Amniotic stem cell (primary cell): Measurements from ENCODE around the gene SLC38A6.
"Not testable (repeated sequence)": the region's sequence is repeated elsewhere in the genome, so short reads cannot be mapped to it uniquely, and the experiment has no call there.

Experiments used
- DNase-seq: peaks from one replicate; lab custom pipeline; 2025; lab: John Stamatoyannopoulos, UW

The SLC38A6 gene

DNA sequence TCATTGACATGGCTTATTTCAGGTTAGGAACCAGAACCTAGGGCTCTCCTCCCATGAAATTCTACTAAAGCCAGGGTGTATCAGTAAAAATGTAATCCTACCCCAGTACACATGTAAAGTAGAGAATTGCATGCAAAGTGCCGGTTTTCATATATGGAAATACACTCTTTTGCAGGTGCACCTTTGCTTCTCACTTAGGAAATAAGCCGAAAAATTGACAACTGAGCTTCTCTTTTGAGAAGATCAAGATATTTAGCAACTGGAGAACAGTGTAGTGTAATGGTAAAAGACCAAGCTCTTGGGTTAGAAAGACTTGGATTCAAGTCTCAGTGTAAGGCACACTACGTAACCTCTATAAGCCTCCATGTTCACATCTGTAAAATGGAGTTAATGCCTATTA is 82.4 kb downstream of the SLC38A6 start:
- no peak for DNase-seq

DNA sequence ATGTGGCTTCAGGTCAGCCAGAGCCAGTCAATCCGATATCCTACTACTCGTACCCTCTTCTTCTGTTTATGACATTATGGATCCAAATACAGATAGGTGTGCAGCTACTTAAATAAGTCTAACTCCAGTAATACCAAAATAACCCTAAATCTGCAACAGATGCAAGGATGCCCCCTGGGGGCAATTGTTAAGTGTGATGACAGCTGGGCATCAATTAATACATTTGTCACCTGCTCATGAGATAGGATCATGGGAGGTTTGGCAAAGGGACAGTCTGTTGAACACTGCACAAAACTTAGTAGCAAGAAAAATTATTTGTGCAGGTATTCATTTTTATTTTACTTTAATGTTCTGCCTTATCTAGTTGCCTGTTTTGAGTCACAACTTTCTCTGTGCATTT is 83.2 kb downstream of the SLC38A6 start:
- DNase-seq: no peak

DNA sequence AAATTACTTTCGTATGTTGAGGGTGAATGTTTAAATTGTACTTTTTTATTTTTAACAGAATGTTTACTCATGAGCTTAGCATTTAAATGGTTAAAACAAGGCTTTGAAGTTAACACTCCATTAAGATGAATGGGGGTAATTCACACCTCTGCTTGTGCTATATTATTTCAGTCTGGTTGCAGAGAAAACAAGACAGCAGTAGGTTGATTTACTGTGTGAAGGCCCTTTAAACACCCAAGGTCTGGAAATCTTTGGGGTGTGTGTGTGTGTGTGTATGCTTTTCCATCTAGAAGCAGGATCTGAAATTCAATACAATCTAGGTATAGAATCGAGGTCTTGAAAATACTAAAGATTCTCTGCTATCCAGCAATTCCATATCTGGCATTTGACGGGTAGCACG is 83.8 kb downstream of the SLC38A6 start:
- DNase-seq: no peak

DNA sequence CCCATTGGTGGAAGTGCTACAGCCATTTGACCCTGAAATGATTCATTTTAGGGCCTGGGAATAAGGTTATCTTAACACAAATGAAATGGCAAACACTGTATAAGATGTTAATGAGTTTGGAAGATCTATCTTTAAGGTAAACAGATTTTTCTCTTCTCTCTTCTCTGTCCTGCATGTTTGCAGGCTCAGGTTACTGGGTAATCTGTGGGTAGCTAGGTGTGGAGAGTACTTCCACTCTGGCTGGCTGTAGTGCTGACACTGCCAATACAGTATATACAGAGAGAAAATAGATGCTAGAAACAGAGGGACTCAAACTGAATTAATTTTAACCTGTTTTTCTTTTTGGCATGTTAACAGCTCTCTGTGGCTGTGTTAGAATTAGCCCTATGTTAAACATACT is 84.6 kb downstream of the SLC38A6 start:
- no peak for DNase-seq

DNA sequence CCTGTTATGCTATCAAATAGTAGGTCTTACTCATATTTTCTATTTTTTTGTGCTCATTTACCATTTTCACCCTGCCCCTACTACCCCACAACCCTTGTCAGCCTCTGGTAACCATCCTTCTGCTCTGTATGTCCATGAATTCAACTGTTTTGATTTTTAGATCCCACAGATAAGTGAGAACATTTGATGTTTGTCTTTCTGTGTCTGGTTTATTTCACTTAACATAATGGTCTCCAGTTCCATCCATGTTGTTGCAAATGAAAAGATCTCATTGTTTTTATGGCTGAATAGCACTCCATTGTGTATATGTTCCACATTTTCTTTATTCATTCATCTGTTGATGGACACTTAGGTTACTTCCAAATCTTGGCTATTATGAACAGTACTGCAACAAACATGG is 91.4 kb downstream of the SLC38A6 start:
- not testable (repeated sequence) for DNase-seq

DNA sequence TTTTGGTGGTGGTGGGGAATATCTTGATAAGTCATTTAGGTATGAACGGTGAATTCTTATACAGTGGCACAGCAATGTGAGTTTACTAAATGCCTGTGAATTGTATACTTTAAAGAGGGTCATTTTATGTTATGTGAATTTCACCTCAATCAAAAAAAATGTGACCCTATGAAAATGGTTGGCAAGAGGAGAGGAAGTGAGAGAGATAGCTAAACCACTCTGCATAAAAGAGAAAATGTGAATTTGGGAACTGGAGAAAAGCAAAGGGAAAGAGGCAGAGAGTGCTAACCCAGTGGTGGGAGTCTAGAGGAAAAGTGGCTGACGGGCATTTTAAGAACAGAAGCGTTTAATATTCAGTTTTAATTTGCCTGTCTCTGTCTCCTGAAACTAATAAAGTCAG is 93.8 kb downstream of the SLC38A6 start:
- no peak for DNase-seq

DNA sequence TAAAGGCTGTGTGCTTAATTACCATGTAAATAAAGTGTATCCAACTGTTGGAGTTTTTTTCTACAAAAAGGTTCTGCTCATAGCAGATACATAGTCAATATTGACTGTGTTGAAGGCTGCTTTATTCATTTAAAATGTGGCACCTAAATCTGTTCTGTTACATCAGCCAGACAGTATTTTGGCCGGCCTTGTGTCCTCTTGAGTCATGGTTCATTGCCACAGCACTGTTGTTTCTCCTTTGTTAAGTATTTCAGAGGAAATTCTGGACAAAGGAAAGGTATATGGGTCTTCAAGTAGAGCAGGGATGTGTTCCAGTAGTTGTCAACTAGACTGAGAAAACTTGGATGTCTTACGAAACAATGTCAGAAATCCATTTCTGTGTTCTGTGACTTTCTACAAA is 95.5 kb downstream of the SLC38A6 start:
- DNase-seq: no peak

DNA sequence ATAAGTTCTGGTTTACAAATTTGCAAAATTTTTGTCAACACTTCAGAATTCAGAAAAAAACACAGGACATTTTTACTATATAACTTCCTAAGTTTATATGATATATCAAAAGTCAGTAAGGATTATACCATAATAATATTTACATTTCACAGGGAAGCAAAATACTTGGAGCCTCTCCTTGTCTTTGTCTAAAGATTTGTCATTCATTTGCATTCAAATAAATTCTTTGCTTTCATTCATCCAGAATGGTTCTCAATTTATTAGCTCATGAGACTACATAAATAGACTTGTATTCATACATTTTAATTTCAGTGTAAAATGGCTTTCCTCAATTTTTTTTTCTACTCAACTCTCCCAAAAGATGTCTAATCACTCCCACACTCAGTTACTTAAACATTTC is 96.4 kb downstream of the SLC38A6 start:
- DNase-seq: no peak

DNA sequence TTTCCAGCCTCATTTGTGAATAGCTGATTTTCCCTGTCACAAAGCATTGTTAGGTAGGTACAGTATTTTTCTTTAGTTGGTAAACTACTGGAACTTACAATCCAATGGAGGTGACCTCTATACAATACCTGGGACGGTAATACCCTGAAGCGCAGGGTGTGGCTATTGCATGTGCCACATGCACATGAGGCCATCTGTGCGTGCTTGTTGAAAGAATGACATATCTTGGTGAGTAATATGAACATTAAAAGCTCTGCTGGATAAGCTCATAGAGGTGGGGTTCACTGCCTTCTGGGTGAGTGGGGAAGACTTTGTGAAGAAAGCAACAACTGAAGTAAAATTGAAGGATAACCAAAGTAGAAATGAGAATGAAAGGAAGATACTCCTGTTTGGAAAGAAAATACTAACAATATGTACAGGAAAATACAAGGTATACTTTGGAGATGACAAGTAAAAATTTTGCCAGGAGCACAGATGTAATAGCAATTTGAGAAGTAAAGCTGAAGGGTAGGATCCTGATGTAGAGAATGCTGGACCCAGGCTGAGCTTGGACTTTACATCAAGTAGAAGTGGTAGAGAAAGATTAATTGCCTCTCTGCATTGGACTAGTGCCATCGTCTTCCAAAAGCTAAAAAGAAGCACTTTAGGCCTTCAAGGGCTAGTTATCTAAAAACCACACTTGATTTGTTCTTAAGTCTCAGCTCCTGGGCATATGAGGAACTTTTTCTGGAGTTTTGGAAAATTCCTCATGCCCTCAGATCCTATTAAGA is 97.1 kb downstream of the SLC38A6 start:
- DNase-seq: no peak

DNA sequence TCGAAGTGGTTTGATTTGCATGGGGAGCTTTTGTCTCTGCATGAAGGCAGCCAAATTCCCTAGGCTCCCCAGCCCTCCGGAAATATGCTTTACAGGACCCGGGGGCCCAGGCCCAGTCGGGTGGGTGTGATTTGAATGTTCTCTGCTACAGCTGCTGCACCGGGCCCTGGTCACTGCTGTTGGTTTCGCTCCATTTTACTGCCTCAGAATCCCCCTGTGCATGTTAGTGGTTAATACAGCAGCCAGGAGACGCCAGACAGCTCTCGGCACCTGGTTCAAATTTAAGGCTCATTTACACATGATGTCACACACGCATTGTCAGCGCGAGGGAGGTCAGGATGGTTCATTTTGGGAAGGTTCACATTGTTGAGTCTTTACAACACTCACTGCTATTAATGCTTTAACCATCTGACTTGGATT is 99.6 kb downstream of the SLC38A6 start:
- peak; percentile 53 for DNase-seq

DNA sequence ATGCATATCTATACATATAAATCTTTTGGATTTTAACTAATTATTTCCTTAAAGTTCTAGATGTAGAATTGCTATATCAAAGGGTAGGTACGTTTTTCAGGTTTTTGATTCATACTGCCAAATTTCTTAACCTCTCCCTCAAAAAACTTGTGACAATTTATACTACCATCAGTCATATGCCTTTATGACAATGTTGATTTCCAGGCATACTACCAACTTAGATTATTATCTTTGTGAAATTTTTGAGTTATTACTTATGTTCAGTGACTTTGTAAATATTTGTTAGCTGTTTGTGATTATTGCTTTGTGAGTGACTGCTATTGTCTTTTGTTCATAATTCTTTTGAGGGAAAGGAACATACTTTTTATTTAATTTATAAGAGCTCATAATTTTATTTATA is 107.0 kb downstream of the SLC38A6 start:
- DNase-seq: no peak

DNA sequence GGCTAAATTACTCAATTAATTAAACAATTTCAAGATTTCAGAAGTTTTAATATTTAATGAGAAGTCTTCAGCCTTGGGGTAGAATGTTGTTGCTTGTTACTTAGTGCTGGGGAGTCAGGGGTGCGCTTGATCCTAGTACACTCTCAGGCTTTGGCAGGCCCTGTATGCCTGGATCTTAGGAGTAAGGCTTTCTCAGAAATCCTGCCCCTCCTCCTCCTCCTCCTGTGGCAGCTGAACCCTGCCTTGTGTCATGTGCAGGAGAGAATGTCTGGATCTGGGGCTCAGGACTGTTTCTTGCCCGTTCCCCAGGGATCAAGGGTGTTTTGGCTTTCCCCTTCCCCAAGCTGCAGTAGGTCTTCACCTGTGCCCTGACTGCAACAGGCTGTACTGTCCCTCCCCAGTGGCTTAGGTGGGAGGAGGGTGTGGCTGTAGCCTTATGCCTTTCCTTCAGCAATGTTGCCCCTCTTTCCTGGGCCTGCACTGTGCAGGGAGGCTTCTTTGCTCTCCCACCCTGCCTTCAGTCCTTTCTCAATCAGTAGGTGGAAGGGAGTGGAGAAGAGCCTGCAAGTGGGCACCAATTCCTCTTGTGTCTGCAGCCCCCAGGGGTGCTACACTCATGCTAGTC is 108.2 kb downstream of the SLC38A6 start:
- DNase-seq: no peak

DNA sequence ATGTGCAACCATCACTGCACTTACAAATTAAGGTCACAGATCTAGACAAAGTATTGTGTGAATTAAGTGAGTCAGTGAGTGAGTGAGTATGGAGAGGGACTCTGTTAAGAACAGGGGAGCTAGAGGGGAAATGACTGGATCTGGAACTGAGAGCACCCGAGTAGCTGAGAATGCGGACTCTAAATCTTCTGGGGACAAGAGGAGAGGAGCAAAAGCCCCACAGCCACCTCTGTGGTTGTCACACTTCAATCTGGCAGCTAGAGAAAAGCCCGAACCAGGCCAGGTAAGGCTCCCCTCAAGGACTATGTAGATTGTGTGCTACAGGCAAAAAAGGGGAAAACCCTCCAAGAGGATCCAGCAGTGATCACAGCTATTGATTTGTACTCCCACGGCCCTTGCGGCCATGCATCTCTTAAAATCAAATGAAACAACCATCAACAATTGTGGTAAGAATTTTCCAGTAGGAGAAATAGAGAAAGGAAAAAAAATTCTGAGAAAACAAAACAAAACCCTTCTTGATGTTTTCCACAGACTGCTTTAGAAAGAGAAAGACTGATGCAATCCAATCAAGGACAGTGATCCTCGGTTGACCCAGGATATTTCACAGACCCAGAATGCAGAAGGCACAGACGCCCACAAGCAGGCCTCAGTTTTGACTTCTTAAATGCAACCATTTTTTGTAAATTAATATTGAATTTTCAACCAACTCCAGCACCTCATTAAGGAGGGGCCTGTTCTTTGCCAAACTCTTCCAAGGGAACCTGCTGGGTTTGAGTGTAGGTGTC is 109.6 kb downstream of the SLC38A6 start:
- no peak for DNase-seq

DNA sequence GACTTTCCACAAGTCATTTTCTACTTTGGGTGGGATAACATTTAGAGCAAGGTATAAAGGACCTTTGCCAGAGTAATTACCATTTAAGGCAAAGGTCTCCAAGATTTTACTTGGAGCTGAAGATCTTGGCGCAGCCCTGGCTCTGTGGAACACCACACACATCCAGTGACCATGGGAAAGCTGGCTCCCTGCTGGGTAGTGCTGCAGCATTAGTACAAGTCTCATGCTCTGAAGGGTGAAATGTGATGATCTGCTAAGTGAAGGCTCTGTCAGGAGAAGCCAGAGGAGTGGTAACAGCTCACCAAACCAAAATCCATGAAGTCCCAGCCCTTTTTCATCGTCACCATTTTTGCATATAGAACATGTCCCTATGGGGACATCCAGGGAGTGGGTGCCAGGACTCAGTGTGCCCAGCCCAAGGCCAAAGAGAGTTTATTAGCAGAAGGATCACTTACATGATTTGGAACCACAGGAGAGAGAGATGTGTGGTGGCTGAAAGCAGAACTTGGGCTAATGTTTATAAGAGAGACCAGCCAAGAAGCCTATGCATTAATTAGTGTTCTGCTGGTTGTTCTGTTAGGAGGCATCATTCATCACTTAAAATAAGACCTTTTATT is 110.7 kb downstream of the SLC38A6 start:
- DNase-seq: no peak

DNA sequence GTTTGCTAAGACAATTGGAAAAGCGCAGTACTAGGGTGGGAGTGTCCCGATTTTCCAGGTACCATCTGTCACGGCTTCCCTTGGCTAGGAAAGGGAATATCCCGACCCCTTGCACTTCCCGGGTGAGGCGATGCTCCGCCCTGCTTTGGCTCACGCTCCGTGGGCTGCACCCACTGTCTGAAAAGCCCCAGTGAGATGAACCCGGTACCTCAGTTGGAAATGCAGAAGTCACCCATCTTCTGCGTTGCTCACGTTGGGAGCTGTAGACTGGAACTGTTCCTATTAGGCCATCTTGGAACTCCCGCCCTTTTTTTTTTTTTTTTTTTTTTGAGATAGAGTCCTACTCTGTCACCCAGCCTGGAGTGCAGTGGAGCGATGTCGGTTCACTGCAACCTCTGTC is 117.1 kb downstream of the SLC38A6 start:
- DNase-seq: not testable (repeated sequence)

DNA sequence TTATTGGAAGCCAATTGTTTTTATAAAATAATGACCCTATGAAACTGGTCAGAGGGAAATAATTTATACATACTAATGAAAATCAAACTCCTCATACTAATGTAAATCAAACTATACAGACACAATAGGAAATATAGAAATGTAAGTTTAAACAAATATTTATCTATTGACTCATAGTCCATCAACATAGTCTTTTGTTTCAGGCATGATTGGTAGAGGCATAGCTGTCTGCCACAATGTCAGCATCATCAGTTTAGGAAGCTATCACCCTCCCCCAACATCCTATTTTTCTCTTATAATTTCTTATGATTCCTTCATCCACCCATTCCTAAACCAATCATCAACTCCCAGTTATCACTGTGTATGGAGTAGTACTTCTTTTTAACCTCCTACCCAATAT is 117.7 kb downstream of the SLC38A6 start:
- DNase-seq: no peak

DNA sequence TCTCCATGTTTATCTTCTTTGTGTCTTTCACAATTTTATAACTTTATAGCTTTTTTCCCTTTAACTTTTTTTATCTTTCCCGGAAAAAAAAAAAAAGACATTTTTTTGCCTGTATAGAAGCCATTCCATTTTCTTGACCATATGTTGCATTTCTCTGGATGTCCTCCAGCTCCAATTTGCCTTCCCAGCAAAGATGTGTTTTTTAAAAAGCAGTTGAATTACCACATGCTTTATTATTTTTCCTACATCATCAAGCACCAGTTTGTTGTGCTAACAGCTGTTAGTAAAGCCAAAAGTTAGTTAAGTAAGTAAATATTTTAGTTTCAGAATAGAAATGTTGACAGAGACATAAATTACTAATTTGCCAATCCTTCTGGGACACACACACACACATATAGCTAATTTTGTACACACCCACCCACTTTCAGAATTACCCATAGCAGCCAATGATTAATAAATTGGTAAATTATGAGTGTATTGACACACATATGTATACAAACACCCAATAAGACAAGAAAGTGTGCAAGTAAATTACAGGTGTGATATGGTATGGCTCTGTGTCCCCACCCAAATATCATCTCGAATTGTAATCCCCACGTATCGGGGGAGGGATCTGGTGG is 118.3 kb downstream of the SLC38A6 start:
- no peak for DNase-seq

DNA sequence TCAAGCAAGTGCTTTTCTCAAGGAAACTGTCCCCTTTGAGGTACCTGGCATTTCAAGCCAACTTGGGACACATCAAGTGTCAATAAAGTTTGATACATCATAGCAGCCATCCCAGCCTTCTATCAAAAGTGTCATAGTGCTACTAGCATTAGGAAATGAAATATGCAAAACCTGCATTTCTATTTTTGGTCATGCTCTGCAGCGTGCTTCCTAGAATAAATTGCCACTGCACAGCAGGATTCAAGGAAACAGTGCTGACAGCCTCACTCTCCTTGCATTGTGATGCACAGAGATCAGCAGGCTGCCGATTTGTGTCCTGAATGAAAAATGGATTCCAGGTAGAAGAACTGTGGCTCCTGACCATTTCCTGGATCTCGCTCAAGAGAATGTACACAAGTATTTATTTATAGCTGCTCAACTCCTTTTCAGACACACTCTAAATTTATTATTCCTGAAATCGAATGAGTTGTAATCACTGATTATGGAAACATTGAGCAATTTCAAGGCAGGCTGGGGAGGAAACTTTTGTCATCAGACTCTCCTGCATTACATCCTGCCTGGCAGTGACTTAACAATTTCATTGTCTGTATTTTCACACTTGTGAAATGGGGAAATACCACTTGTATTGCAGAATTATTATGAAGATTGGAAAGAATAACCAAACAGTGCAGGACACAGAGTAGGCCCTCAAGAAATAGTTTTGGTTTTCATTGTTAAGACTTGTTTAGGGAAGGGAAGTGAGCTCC is 120.9 kb downstream of the SLC38A6 start:
- no peak for DNase-seq
